Pancreas (tissue), 10 donors: ENCODE results near the gene MIX23. TPM values are rescaled to one million over a fixed set of nuclear protein-coding genes. Genes with fewer than 3 reads are reported as not detected.

ENCODE experiments used
- ATAC-seq, 4 donors: fragments of 200-7000 bp; cut with Tn5 transposase; one replicate each; pipeline versions ENCODE4 v1.8.0 to v1.9.1; 2020; ENCODE audit warnings: mild to moderate bottlenecking in 4 of 4, moderate library complexity in 4 of 4
- DNase-seq, 6 donors: peaks; one replicate each; pipeline ENCODE4 v3.0.0-alpha.2; 2020
- FAIRE-seq: peaks from 2 replicates; lab custom pipeline; 2012; peaks lifted over from hg19 to GRCh38; lab: Jason Lieb, UNC
- H3K27ac ChIP-seq, 4 donors: fragments of 200-600 bp; sonication (generic); 1 replicate in 3 of 4; 2 replicates in 1 of 4; pipeline versions ENCODE4 v1.5.0 to v1.8.0; 2020
- H3K27me3 ChIP-seq, 4 donors: fragments of 200-600 bp; one replicate each; pipeline ENCODE4 v1.8.0; 2021
- H3K36me3 ChIP-seq, 3 donors: fragments of 200-600 bp; sonication (generic) in 1 of 3; one replicate each; pipeline versions ENCODE4 v1.5.0 to v1.8.0; 2020 to 2021
- H3K4me1 ChIP-seq, 3 donors: fragments of 200-600 bp; one replicate each; pipeline ENCODE4 v1.8.0; 2021
- H3K4me3 ChIP-seq, 4 donors: fragments of 200-600 bp; sonication (generic) in 2 of 4; one replicate each; pipeline versions ENCODE4 v1.5.0 to v1.8.0; 2020 to 2021
- H3K9me3 ChIP-seq, 4 donors: fragments of 200-600 bp; one replicate each; pipeline ENCODE4 v1.8.0; 2021
- WGBS, 2 donors: extraction: QIAGEN DNeasy Blood & Tissue Kit; methylation state at CpG; one replicate each; pipeline ENCODE4 v1.1.7; 2013; 5-methylcytosine and 5-hydroxymethylcytosine counted together
- intact Hi-C, 3 donors: fragments of 100-400 bp; cut with DNase I; formaldehyde crosslinking; loops; one replicate each; pipeline versions ENCODE4 v1.11.1 to v1.14.2; 2022
- polyA plus RNA-seq, 2 donors: library from polyadenylated mRNA; stranded (reverse); fragments of 200-250 nt; gene quantifications; one replicate each; pipeline ENCODE4 v1.2.3, GENCODE V29; 2013
- total RNA-seq, 6 donors: library from RNA; stranded (reverse); fragmentation: NEBNext Ultra II Directional in 4 of 6; extraction: Animal tissue kit (Norgen Biotek cat#: 25700) in 4 of 6; gene quantifications; one replicate each; pipeline versions ENCODE4 v1.2.1 to v1.2.4, GENCODE V29; 2021 to 2023
- TF ChIP-seq, protein P1 (sequence below), 4 donors: fragments of 200-600 bp; sonication (generic) in 3 of 4; IDR thresholded peaks; one replicate each; pipeline versions ENCODE4 v1.5.0 to v1.8.0; 2021; ENCODE audit warnings: antibody characterized with exemption in 4 of 4
- donor health status: healthy with polysubstance abuse.
- donor health status: DM: no; HTN: no; CAD: no; lungs with moderate emphysema.
- donor health status: DM: no; HTN: no; CAD: no.
- donor health status: control.
- donor health status: control.
- donor health status: Bipolar disorder and iron deficiency.
- donor health status: DM: yes; HTN: yes; CAD: no.
- donor health status: DM: no; HTN: no; CAD: no.
- donor health status: DM: no; HTN: no; CAD: no.
- donor health status: DM: yes; HTN: yes; CAD: no.

MIX23 gene
- total and polyA plus RNA-seq, 8 donors, result 9.3 to 28.6 (median 14.0) TPM

DNA sequence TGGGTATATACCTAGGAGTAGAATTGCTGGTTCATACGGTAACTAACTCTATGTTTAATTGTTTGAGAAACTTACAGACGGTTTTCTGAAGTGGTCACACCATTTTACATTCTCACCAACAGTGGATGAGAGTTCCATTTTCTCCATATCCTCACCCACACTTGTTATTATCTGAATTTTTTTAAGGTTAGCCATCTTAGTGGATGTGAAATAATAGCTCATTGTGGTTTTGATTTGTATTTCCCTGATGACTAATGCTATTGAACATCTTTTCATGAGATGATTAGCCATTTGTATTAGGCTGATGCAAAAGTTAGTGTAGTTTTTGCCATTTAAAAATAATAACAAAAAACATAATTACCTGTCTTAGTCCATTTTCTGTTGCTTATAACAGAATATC is 39.4 kb downstream of the MIX23 start:
- TF ChIP-seq, protein P1, sequence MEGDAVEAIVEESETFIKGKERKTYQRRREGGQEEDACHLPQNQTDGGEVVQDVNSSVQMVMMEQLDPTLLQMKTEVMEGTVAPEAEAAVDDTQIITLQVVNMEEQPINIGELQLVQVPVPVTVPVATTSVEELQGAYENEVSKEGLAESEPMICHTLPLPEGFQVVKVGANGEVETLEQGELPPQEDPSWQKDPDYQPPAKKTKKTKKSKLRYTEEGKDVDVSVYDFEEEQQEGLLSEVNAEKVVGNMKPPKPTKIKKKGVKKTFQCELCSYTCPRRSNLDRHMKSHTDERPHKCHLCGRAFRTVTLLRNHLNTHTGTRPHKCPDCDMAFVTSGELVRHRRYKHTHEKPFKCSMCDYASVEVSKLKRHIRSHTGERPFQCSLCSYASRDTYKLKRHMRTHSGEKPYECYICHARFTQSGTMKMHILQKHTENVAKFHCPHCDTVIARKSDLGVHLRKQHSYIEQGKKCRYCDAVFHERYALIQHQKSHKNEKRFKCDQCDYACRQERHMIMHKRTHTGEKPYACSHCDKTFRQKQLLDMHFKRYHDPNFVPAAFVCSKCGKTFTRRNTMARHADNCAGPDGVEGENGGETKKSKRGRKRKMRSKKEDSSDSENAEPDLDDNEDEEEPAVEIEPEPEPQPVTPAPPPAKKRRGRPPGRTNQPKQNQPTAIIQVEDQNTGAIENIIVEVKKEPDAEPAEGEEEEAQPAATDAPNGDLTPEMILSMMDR (IDR thresholded peaks at IDR 0.05), result no peak
- Histone ChIP-seq H3K4me3 (no peak overlapping the region), H3K4me1 (peaks cover 0 to under 1% (median 0%) of the 10 kb centered on the region in 3 donors), H3K36me3 (no peaks in the 10 kb centered on the region), H3K9me3 (no peaks in the 10 kb centered on the region), H3K27ac (no peak overlapping the region), H3K27me3 (no peaks in the 10 kb centered on the region)
- 76 to 80% methylated on average over 2 of the region's 2 CpGs for WGBS, 2 donors
- DNase-seq (no peak), ATAC-seq (no peak), FAIRE-seq (no peak)
- intact Hi-C loops, result no loop called here

DNA sequence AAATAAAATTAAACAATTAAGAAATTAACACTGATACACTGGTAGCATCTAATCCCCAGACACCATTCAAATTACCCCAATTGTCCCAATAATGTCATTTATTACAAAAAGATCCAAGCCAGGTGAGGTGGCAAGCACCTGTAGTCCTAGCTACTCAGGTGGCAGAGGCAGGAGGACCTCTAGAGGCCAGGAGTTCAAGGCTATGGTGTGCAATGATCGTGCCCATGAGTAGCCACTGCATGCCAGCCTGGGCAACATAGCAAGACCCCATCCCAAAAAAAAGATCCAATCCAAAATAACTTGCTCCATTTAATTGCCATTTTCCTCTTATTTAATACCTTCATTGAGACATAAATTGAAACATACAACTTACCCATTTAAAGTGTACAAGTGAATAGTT is 40.2 kb downstream of the MIX23 start:
- Histone ChIP-seq H3K9me3 (no peaks in the 10 kb centered on the region), H3K36me3 (no peaks in the 10 kb centered on the region), H3K4me3 (no peak overlapping the region), H3K27me3 (no peaks in the 10 kb centered on the region), H3K4me1 (peaks cover 4 to 6% (median 4%) of the 10 kb centered on the region in 3 donors), H3K27ac (no peak overlapping the region)
- TF ChIP-seq, protein P1 (IDR thresholded peaks at IDR 0.05), result no peak
- WGBS, 2 donors, result 81 to 94% methylated on average over 1 of the region's 1 CpG
- intact Hi-C loops, result no loop called here
- FAIRE-seq (no peak), ATAC-seq (no peak), DNase-seq (no peak)

DNA sequence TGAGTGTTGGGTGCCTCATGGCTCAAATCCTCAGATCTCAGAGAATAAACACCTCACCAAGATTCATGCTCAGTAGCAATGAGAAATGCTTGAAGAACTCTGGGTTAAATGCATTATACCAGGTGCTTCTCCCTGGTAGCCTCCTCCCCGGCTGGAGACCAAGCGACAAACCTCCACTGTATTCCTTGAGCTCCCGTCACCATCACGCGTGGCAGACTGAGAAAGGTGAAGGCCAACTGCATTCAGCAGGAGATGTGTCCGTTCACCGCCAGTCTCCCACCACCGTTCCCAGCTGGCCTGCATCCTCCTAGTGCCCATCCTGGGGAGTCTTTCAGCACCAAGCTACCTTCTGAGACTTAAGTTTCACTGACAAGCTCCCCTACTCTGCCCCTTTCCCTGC is 50.5 kb downstream of the MIX23 start:
- TF ChIP-seq, protein P1 (IDR thresholded peaks at IDR 0.05), result no peak
- Histone ChIP-seq H3K36me3 (no peaks in the 10 kb centered on the region), H3K27me3 (no peaks in the 10 kb centered on the region), H3K4me3 (no peak overlapping the region), H3K27ac (no peak overlapping the region), H3K4me1 (no peaks in the 10 kb centered on the region), H3K9me3 (no peaks in the 10 kb centered on the region)
- intact Hi-C loops, result no loop called here
- no peak for FAIRE-seq
- no peak for DNase-seq
- WGBS, 2 donors, result 90 to 92% methylated on average over 8 of the region's 8 CpGs
- ATAC-seq, result no peak

DNA sequence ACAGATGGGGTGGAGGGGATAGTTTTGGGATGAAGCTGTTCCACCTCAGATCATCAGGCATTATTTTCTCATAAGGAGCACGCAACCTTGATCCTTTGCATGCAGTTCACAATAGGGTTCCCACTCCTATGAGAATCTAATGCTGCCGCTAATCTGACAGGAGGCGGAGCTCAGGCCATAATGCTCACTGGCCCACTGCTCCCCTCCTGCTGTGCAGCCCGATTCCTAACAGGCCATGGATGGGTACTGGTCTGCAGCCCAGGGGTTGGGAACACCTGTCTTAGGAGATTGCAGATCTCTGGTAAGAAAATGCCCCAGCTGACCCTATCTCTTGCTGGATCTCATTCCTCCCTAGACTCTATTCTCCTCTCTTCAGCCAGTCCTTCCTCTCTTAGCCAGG is 51.1 kb downstream of the MIX23 start:
- DNase-seq, result no peak
- TF ChIP-seq, protein P1 (IDR thresholded peaks at IDR 0.05), result no peak
- Histone ChIP-seq H3K27me3 (no peaks in the 10 kb centered on the region), H3K9me3 (no peaks in the 10 kb centered on the region), H3K4me1 (no peaks in the 10 kb centered on the region), H3K4me3 (no peak overlapping the region), H3K27ac (no peak overlapping the region), H3K36me3 (no peaks in the 10 kb centered on the region)
- no peak for ATAC-seq
- no peak for FAIRE-seq
- WGBS, 2 donors, result 80 to 83% methylated on average over 4 of the region's 4 CpGs
- intact Hi-C loops, result no loop called here

DNA sequence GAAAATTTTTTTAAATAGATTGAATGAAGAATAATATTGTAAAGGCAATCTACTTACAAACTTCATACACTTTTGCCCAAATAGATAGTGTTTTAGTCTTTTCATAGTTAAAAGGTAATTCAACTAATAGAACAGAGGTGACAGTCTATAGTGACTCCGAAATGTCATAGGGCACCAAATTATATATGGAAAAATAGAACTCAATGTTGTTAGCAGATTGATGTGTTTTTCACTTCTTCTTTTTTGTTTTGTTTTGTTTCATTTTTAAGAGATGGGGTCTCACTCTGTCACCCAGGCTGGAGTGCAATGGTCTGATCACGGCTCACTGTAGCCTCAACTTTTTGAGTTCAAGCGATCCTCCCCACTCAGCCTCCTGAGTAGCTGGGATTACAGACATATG is 57.3 kb downstream of the MIX23 start:
- no peaks in the 10 kb centered on the region for H3K36me3 ChIP-seq
- ATAC-seq, result no peak
- no peak for DNase-seq
- FAIRE-seq, result no peak
- no peaks in the 10 kb centered on the region for H3K27me3 ChIP-seq
- 95 to 97% methylated on average over 3 of the region's 3 CpGs for WGBS, 2 donors
- peaks cover 0 to 13% (median 7%) of the 10 kb centered on the region in 3 donors for H3K4me1 ChIP-seq
- H3K27ac ChIP-seq, result no peak overlapping the region
- H3K4me3 ChIP-seq, result no peak overlapping the region
- no peaks in the 10 kb centered on the region for H3K9me3 ChIP-seq
- TF ChIP-seq, protein P1 (IDR thresholded peaks at IDR 0.05), result no peak
- intact Hi-C loops, result no loop called here
